Fibroblast of skin of left quadriceps (primary cell): ENCODE measurements around the gene PMF1.

Experiments
- DNase-seq, 2 experiments: peaks; one replicate each; pipeline ENCODE4 v3.0.0-alpha.2; 2013; ENCODE audit warnings: low read depth in 2 of 2

The PMF1 gene

GRCh38 chr1:156266051-156266450 lies 53.2 kb downstream of the PMF1 start:
- DNase-seq: no peak

- no peak for DNase-seq
Observed at GRCh38 chr1:156268336-156268735, 55.5 kb downstream of the PMF1 start.

- no peak for DNase-seq
Observed at GRCh38 chr1:156270314-156270713, 57.5 kb downstream of the PMF1 start.

- no peak for DNase-seq
Observed at GRCh38 chr1:156276532-156276931, 63.7 kb downstream of the PMF1 start.

- DNase-seq: no peak
Observed at GRCh38 chr1:156276966-156277381, 64.2 kb downstream of the PMF1 start.

- DNase-seq: no peak
Observed at GRCh38 chr1:156279837-156280236, 67.0 kb downstream of the PMF1 start.

GRCh38 chr1:156281281-156281680 lies 68.5 kb downstream of the PMF1 start:
- DNase-seq: no peak

- no peak for DNase-seq
Observed at GRCh38 chr1:156281693-156282478, 69.1 kb downstream of the PMF1 start.

GRCh38 chr1:156282479-156283222 lies 69.8 kb downstream of the PMF1 start, which contains the start of gene SMG5:
Gene SMG5 (minus strand): TSS chr1:156282825. CDS start chr1:156282680, 145 bp downstream.
- DNase-seq: peak; percentile 98

- no peak for DNase-seq
Observed at GRCh38 chr1:156283521-156283920, 70.7 kb downstream of the PMF1 start.

- no peak for DNase-seq
Observed at GRCh38 chr1:156284112-156284511, 71.3 kb downstream of the PMF1 start, which contains the start of gene TMEM79. Gene TMEM79 (plus strand): TSS chr1:156284325. CDS start chr1:156285227, 902 bp downstream.

- DNase-seq: no peak
Observed at GRCh38 chr1:156284757-156285156, 72.0 kb downstream of the PMF1 start.

- no peak for DNase-seq
Observed at GRCh38 chr1:156285437-156285836, 72.6 kb downstream of the PMF1 start.

GRCh38 chr1:156286061-156286460 lies 73.3 kb downstream of the PMF1 start:
- no peak for DNase-seq
